Smooth muscle cell of the umbilical artery (primary cell): ENCODE results near the gene TRAPPC4. TPM values are rescaled to one million over a fixed set of nuclear protein-coding genes. Genes with fewer than 3 reads are reported as not detected.

Source experiments
- total RNA-seq: library from RNA; depleted of rRNA; stranded (reverse); fragments of >200 nt; gene quantifications from 2 replicates; pipeline ENCODE4 v1.2.3, GENCODE V29; 2014

TRAPPC4 gene, protein sequence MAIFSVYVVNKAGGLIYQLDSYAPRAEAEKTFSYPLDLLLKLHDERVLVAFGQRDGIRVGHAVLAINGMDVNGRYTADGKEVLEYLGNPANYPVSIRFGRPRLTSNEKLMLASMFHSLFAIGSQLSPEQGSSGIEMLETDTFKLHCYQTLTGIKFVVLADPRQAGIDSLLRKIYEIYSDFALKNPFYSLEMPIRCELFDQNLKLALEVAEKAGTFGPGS
- total RNA-seq = 105 and 115 TPM in 2 replicates

DNA sequence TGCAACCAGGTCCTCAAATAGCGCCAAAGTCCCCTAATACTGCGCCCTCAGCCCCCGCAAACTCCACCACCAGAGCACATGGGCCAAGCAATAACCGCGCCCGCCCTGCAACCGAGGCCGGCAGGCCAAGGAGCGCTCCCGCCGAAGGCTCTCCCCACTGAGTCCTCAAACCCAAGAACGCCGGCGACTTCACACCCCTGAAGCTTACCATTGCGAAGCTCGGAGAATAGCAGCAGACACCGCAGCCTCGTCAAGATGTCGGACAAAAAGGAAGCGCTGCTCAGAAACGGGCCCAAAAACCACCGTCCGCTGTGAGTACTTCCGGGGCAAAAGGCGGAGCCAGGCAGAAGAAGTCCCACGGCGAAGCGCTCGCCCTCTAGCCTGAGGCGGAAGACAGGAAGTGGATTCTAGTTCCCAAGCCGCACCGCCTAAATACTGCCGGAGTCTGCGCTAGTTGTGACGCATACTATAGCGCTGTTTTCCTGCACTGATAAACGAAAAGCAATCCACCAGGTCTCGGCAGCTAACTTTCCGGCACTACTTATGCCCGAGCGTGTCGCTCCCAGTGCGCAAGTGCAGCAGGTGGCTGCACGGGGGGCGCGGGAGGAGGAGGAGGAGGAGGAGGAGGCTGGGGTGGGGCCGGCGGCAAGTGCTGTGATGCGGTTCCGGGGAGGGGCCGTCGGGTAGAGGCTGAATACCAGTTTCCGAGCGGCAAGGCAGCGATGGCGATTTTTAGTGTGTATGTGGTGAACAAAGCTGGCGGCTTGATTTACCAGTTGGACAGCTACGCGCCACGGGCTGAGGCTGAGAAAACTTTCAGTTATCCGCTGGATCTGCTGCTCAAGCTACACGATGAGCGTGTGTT is at the start of gene TRAPPC4, which contains the start of gene RPS25:
Gene TRAPPC4 (plus strand): TSS at position 693 of the 865 bp plus-strand sequence. CDS start 30 bp downstream, at position 723.
Gene RPS25 (minus strand): TSS at position 270 of the 865 bp plus-strand sequence. CDS start 59 bp downstream, at position 211.

DNA sequence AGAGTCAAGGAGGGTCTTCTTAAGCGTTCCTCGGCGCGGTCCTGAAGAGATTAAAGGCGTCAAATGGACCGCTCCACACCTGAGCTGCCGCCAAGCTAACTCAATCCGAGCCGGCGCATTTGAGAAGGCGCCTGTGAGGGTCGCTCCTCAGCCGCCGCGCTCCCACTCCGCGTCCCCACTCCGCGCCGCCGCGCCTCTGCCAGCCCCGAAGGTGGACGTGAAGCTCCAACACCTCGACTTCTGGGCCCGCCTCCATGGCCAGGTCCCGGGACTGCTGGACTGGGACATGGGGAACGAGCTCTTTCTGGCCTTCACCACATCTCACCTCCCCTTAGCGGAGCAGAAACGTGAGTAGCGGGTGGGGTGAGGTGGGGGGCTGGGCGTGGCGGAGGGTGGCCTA is 46.9 kb upstream of the TRAPPC4 start, which contains the start of gene FOXR1:
Gene FOXR1 (plus strand): TSS at position 116 of the 400 bp plus-strand sequence. CDS start 171 bp downstream, at position 287.

GRCh38 chr11:118997627-118998387 is 20.8 kb upstream of the TRAPPC4 start, which contains the start of gene CENATAC:
Gene CENATAC (plus strand): TSS chr11:118998138. CDS start chr11:118998198, 60 bp downstream.

GRCh38 chr11:119030329-119031047 is 11.9 kb downstream of the TRAPPC4 start, which contains the start of gene SLC37A4:
Gene SLC37A4 (minus strand): TSS chr11:119030877.

DNA sequence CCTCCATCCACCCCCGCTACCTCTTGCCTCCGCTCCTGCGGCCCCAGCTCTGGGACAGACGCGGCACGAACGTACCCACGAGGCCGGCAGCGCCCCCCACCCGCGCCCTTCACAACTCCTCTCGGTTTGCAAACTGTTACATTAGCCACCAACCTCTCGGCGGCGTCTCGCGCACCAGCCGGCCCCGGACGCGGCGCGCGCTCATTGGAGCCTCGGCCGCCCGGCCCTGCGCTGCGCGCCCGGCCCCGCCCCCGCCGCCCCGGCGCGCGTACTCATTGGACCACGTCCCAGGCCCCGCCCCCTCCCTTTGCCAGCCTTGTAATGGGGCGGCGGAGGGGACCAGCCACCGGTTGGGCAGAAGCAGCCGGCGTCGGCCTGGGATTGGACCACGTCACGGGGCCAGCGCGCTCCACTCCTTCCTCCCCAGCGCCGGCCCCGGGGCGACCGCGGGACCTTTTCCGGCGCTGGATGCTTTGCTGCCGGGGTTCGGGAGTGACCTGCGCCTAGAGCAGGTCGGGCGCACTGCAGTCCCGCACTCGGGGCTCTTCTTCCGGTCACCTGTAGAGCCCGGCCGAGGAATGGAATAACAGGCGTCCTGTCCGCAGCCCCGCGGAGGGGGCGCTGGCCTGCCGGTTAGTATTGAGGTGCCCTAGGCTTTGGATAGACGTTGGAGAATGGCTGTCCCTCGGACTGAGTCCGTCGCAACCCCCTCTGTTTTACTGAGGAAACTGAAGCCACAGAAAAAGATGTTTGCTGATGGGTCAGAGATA is 38.6 kb downstream of the TRAPPC4 start, which contains the start of gene HYOU1:
Gene HYOU1 (minus strand): TSS at position 206 of the 770 bp plus-strand sequence. CDS start 1,045 bp downstream, outside the sequence.

DNA sequence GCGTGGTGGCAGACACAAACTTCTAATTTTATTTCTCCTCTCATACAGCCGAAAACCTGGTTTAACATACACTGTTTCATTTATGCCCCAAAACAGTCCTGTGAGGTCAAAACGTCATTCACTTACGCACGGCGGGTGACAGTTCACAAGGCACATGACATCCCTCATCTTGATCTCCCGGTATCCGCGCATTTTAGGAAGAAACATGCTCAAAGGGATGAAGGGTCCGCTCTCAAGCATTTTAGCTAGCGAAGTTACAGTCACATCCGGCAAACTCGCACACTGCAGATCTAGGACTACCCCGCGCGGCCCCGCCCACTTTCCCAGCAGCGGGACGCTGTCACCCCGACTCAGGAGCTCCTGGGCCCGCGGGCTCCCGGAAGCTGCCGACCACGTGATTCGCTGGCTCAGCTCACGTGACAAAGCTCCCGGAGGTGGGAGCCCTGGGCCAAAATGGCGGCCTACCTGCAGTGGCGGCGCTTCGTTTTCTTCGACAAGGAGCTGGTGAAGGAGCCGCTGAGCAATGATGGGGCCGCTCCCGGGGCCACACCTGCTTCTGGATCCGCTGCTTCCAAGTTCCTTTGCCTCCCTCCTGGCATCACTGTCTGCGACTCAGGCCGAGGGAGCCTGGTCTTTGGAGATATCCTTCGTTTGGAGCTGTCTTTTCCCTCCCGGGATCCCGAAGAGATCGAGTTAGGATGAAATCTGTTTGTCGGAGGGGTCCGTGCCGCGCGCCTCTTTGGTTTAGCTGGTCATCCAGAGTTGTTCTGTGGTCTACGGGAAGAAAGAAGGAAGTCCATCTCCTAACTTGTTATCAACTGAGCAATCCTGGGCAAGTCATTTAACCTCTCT is 49.0 kb downstream of the TRAPPC4 start, which contains the start of gene VPS11:
Gene VPS11 (plus strand): TSS at position 448 of the 852 bp plus-strand sequence. CDS start 6 bp downstream, at position 454.

Other genes starting within 250 kb of the TRAPPC4 start
- 125 and 215 TPM in 2 replicates for gene DDX6, start 227.6 kb upstream of the TRAPPC4 start, total RNA-seq
- gene CXCR5, start 134.9 kb upstream of the TRAPPC4 start, total RNA-seq = not detected in 2 replicates
- 22.9 and 37.4 TPM in 2 replicates for gene BCL9L, start 92.8 kb upstream of the TRAPPC4 start, total RNA-seq
- gene UPK2, start 62.5 kb upstream of the TRAPPC4 start, total RNA-seq = not detected in 2 replicates
- not detected in 2 replicates for gene FOXR1, start 47.0 kb upstream of the TRAPPC4 start, total RNA-seq
- gene CENATAC, start 20.6 kb upstream of the TRAPPC4 start, total RNA-seq = 22.1 and 30.6 TPM in 2 replicates
- 921 and 1,482 TPM in 2 replicates for gene RPS25, start 423 bp upstream of the TRAPPC4 start, total RNA-seq
- gene SLC37A4, start 12.1 kb downstream of the TRAPPC4 start, total RNA-seq = 13.7 and 13.9 TPM in 2 replicates
- 282 and 311 TPM in 2 replicates for gene HYOU1, start 38.4 kb downstream of the TRAPPC4 start, total RNA-seq
- 21.5 and 23.5 TPM in 2 replicates for gene VPS11, start 49.1 kb downstream of the TRAPPC4 start, total RNA-seq
- 16.0 and 16.9 TPM in 2 replicates for gene HMBS, start 66.1 kb downstream of the TRAPPC4 start, total RNA-seq
- 16.0 and 34.1 TPM in 2 replicates for gene DPAGT1, start 83.1 kb downstream of the TRAPPC4 start, total RNA-seq
- gene C2CD2L, start 88.6 kb downstream of the TRAPPC4 start, total RNA-seq = 5.0 and 5.5 TPM in 2 replicates
- 13.7 and 16.1 TPM in 2 replicates for gene HINFP, start 102.8 kb downstream of the TRAPPC4 start, total RNA-seq
- gene ABCG4, start 130.3 kb downstream of the TRAPPC4 start, total RNA-seq = under 0.01 and 0.32 TPM in 2 replicates
- gene NLRX1, start 150.0 kb downstream of the TRAPPC4 start, total RNA-seq = 12.9 and 14.0 TPM in 2 replicates
- gene NHERF4, start 166.7 kb downstream of the TRAPPC4 start, total RNA-seq = not detected in 2 replicates
- 12.2 and 25.3 TPM in 2 replicates for gene CBL, start 187.6 kb downstream of the TRAPPC4 start, total RNA-seq